Breast epithelium (tissue), 4 donors: ENCODE data around the gene ZNF544. TPM values are rescaled to one million over a fixed set of nuclear protein-coding genes. Genes with fewer than 3 reads are reported as not detected.

ENCODE experiments used
- DNase-seq, 2 donors: peaks; one replicate each; pipeline ENCODE4 v3.0.0-alpha.2; 2019; ENCODE audit warnings: low spot score in 2 of 2
- H3K27ac ChIP-seq, 2 donors: fragments of 200-600 bp; sonication (generic) in 1 of 2; one replicate each; pipeline ENCODE4 v1.5.1; 2016 to 2019; ENCODE audit warnings: mild to moderate bottlenecking in 1 of 2
- H3K27me3 ChIP-seq, 2 donors: fragments of 200-600 bp; sonication (generic) in 1 of 2; one replicate each; pipeline versions ENCODE4 v1.5.1 to v1.6.0; 2017 to 2019; ENCODE audit warnings: control low read depth in 1 of 2, mild to moderate bottlenecking in 1 of 2
- H3K36me3 ChIP-seq: fragments of 200-600 bp; one replicate; pipeline ENCODE4 v1.5.1; 2019
- H3K4me1 ChIP-seq, 2 donors: fragments of 200-600 bp; sonication (generic); one replicate each; pipeline ENCODE4 v1.5.1; 2016 to 2019; ENCODE audit warnings: control low read depth in 1 of 2
- H3K4me3 ChIP-seq, 3 donors: fragments of 200-600 bp; sonication (generic); 1 replicate in 2 of 3; 2 replicates in 1 of 3; pipeline ENCODE4 v1.5.1; 2016 to 2019; ENCODE audit warnings: mild to moderate bottlenecking in 3 of 3, moderate library complexity in 2 of 3
- H3K9me3 ChIP-seq, 2 donors: fragments of 200-600 bp; sonication (generic) in 1 of 2; one replicate each; pipeline ENCODE4 v1.5.1; 2016 to 2019; ENCODE audit warnings: control low read depth in 1 of 2
- CTCF ChIP-seq, 3 donors: fragments of 450-650 bp; IDR thresholded peaks; one replicate each; pipeline ENCODE4 v1.5.1; 2016 to 2017; ENCODE audit warnings: antibody characterized with exemption in 3 of 3, mild to moderate bottlenecking in 3 of 3, moderate library complexity in 3 of 3
- POLR2A ChIP-seq: fragments of 450-650 bp; IDR thresholded peaks from one replicate; pipeline ENCODE4 v1.6.1; 2016; ENCODE audit warnings: antibody characterized with exemption, mild to moderate bottlenecking, moderate library complexity
- POLR2AphosphoS5 ChIP-seq, 3 donors: sonication (generic); formaldehyde crosslinking; IDR thresholded peaks; one replicate each; pipeline ENCODE4 v1.6.1; 2017; ENCODE audit warnings: antibody characterized with exemption in 3 of 3
- intact Hi-C: fragments of 100-400 bp; cut with DNase I; formaldehyde crosslinking; loops from one replicate; pipeline ENCODE4 v1.15.1; 2023; ENCODE audit warnings: low total_unique reads
- total RNA-seq, 3 donors: library from RNA; depleted of rRNA; stranded (reverse); fragments of >200 nt; gene quantifications; one replicate each; pipeline ENCODE4 v1.1.0, GENCODE V29; 2016

The ZNF544 gene
- total RNA-seq, 3 donors from 2014 or later: 10.1 to 70.2 (median 36.1) TPM

GRCh38 chr19:58304255-58304654, 75.5 kb downstream of the ZNF544 start:
- intact Hi-C loops: no loop called here
- H3K27ac ChIP-seq: peak overlapping the region in 1 of 2 donors; percentile 93
- peak overlapping the region in 2 of 3 donors; percentile 78 to 96 for H3K4me3 ChIP-seq

GRCh38 chr19:58304748-58305064, 76.0 kb downstream of the ZNF544 start:
- Histone ChIP-seq H3K4me1 (peaks cover 2 to 4% of the 10 kb centered on the region in 2 donors), H3K4me3 (peak overlapping the region; percentile 75 to 96 (median 78)), H3K9me3 (peaks cover 0 to 13% of the 10 kb centered on the region in 2 donors), H3K27me3 (no peaks in the 10 kb centered on the region), H3K27ac (peak overlapping the region; percentile 92 to 93), H3K36me3 (peaks cover 6% of the 10 kb centered on the region)
- no peak for TF ChIP-seq CTCF (IDR thresholded peaks at IDR 0.05)
- no peak for TF ChIP-seq POLR2AphosphoS5 (IDR thresholded peaks at IDR 0.05)
- TF ChIP-seq POLR2A: no peak
- intact Hi-C loops: no loop called here
- DNase-seq: no peak

More at GRCh38 chr19:58304255-58304654, 75.5 kb downstream of the ZNF544 start:
- peaks cover 0 to 17% of the 10 kb centered on the region in 2 donors for H3K9me3 ChIP-seq
- no peak for TF ChIP-seq POLR2A
- TF ChIP-seq POLR2AphosphoS5 (IDR thresholded peaks at IDR 0.05): no peak
- TF ChIP-seq CTCF (IDR thresholded peaks at IDR 0.05): no peak
- H3K36me3 ChIP-seq: peaks cover 6% of the 10 kb centered on the region
- H3K4me1 ChIP-seq: peaks cover 2 to 4% of the 10 kb centered on the region in 2 donors
- no peaks in the 10 kb centered on the region for H3K27me3 ChIP-seq
- no peak for DNase-seq

- no peaks in the 10 kb centered on the region for H3K27me3 ChIP-seq
- H3K4me3 ChIP-seq: peak within 1 kb of the TSS; percentile 75 to 96 (median 78)
- H3K9me3 ChIP-seq: peaks cover 0 to 7% of the 10 kb centered on the region in 2 donors
- peaks cover 2 to 4% of the 10 kb centered on the region in 2 donors for H3K4me1 ChIP-seq
- H3K36me3 ChIP-seq: peaks cover 4% of the 10 kb centered on the region
- intact Hi-C loops: no loop called here
- DNase-seq: peak; percentile 93 to 95
- peak; percentile 95 to 99 (median 97) for TF ChIP-seq POLR2AphosphoS5 (IDR thresholded peaks at IDR 0.05)
- TF ChIP-seq CTCF (IDR thresholded peaks at IDR 0.05): peak; percentile 43 to 64 (median 62)
- peak; percentile 76 for TF ChIP-seq POLR2A
- H3K27ac ChIP-seq: peak within 1 kb of the TSS; percentile 92 to 93
These were observed 76.6 kb downstream of the ZNF544 start, which contains the start of gene ERVK3-1 for GRCh38 chr19:58305065-58305931. Gene ERVK3-1 (plus strand): TSS chr19:58305377. CDS start chr19:58312169, 6,792 bp downstream.

- intact Hi-C loops: no loop called here
- Histone ChIP-seq H3K27me3 (no peaks in the 10 kb centered on the region), H3K4me1 (peaks cover 2 to 4% of the 10 kb centered on the region in 2 donors), H3K4me3 (peak overlapping the region; percentile 75 to 96 (median 78)), H3K36me3 (no peaks in the 10 kb centered on the region), H3K9me3 (peaks cover 0 to 6% of the 10 kb centered on the region in 2 donors), H3K27ac (peak overlapping the region; percentile 92 to 93)
- TF ChIP-seq POLR2A: no peak
- no peak for TF ChIP-seq CTCF (IDR thresholded peaks at IDR 0.05)
- TF ChIP-seq POLR2AphosphoS5 (IDR thresholded peaks at IDR 0.05): no peak
- DNase-seq: no peak
These were observed 77.2 kb downstream of the ZNF544 start for GRCh38 chr19:58305932-58306323.

- TF ChIP-seq CTCF (IDR thresholded peaks at IDR 0.05): no peak
- no peak for TF ChIP-seq POLR2AphosphoS5 (IDR thresholded peaks at IDR 0.05)
- no peak for TF ChIP-seq POLR2A
- no peaks in the 10 kb centered on the region for H3K9me3 ChIP-seq
- no peak overlapping the region for H3K27ac ChIP-seq
- no peaks in the 10 kb centered on the region for H3K36me3 ChIP-seq
- DNase-seq: no peak
- H3K27me3 ChIP-seq: no peaks in the 10 kb centered on the region
- peaks cover 2 to 4% of the 10 kb centered on the region in 2 donors for H3K4me1 ChIP-seq
- no peak overlapping the region for H3K4me3 ChIP-seq
- intact Hi-C loops: no loop called here
These were observed 79.0 kb downstream of the ZNF544 start for GRCh38 chr19:58307736-58308135.
